HepG2 (cell line): ENCODE results near the gene CDK5RAP2. TPM values are rescaled to one million over a fixed set of nuclear protein-coding genes. Genes with fewer than 3 reads are reported as not detected.
A peak's percentile ranks its signal among the peaks of the same experiment; 100 is the strongest.

Experiments used
- CEBPZ ChIP-seq: IDR thresholded peaks from 2 replicates; pipeline ENCODE4 v1.6.1; 2012; ENCODE audit warnings: low read length, improper control_type of control experiment
- CREB3 ChIP-seq: sonication (generic); formaldehyde crosslinking; IDR thresholded peaks from 2 replicates; pipeline ENCODE4 v1.5.0; 2020; ENCODE audit warnings: missing genetic modification reagents
- ELF1 ChIP-seq: sonication (generic); formaldehyde crosslinking; IDR thresholded peaks from 2 replicates; pipeline ENCODE4 v1.4.0; 2020; ENCODE audit warnings: missing genetic modification reagents
- HBP1 ChIP-seq: IDR thresholded peaks from 2 replicates; pipeline ENCODE4 v1.6.1; 2016; ENCODE audit warnings: low read depth, control low read depth
- SMAD3 ChIP-seq: sonication (generic); formaldehyde crosslinking; IDR thresholded peaks from 2 replicates; pipeline ENCODE4 v1.4.0; 2020; ENCODE audit warnings: missing genetic modification reagents
- TCF7 ChIP-seq: sonication (generic); IDR thresholded peaks from 2 replicates; pipeline ENCODE4 v1.6.1; 2016; ENCODE audit warnings: antibody characterized with exemption, low read depth
- ZBTB46 ChIP-seq: sonication (generic); formaldehyde crosslinking; IDR thresholded peaks from 2 replicates; pipeline ENCODE4 v1.4.0; 2020; ENCODE audit warnings: mild to moderate bottlenecking, missing genetic modification reagents, borderline replicate concordance
- ZNF460 ChIP-seq: sonication (generic); formaldehyde crosslinking; IDR thresholded peaks from 2 replicates; pipeline ENCODE4 v1.5.1; 2020; ENCODE audit warnings: missing genetic modification reagents, mild to moderate bottlenecking, borderline replicate concordance
- ZNF496 ChIP-seq: sonication (generic); formaldehyde crosslinking; IDR thresholded peaks from 2 replicates; pipeline ENCODE4 v1.8.1; 2023; ENCODE audit warnings: mild to moderate bottlenecking, moderate library complexity, missing genetic modification reagents; ENCODE audit not compliant: insufficient replicate concordance
- ZNF543 ChIP-seq: sonication (generic); formaldehyde crosslinking; IDR thresholded peaks from 2 replicates; pipeline ENCODE4 v1.4.0; 2020; ENCODE audit warnings: mild to moderate bottlenecking, missing genetic modification reagents
- ZNF557 ChIP-seq: sonication (generic); formaldehyde crosslinking; IDR thresholded peaks from 2 replicates; pipeline ENCODE4 v1.4.0; 2020; ENCODE audit warnings: missing genetic modification reagents
- ZNF709 ChIP-seq: sonication (generic); formaldehyde crosslinking; IDR thresholded peaks from 2 replicates; pipeline ENCODE4 v1.5.0; 2020; ENCODE audit warnings: mild to moderate bottlenecking, missing genetic modification reagents
- ZXDC ChIP-seq: sonication (generic); formaldehyde crosslinking; IDR thresholded peaks from 2 replicates; pipeline ENCODE4 v1.5.0; 2020; ENCODE audit warnings: mild to moderate bottlenecking, missing genetic modification reagents
- polyA plus RNA-seq, 8 experiments: library from polyadenylated mRNA; depleted of rRNA in 3 of 8; stranded (reverse) in 7 of 8; unstranded in 1 of 8; fragments of >200 nt; fragmentation: Illumina TruSeq in 4 of 8; extraction: Trizol in 4 of 8; gene quantifications; 2 replicates each; pipeline versions ENCODE4 v1.2.1 to v1.2.3, GENCODE V29; 2011 to 2016; ENCODE audit warnings: low read depth in 4 of 8, missing spikeins in 1 of 8, mixed read lengths in 1 of 8; ENCODE audit not compliant: insufficient read depth in 1 of 8
- total RNA-seq, 5 experiments: library from RNA; depleted of rRNA; stranded (reverse); fragments of >200 nt; fragmentation: Illumina TruSeq; extraction: Trizol; gene quantifications; 2 replicates each; pipeline ENCODE4 v1.2.3, GENCODE V29; 2016; ENCODE audit warnings: low read depth in 1 of 5
- TF ChIP-seq, protein P1 (sequence below): sonication (generic); formaldehyde crosslinking; IDR thresholded peaks from 2 replicates; pipeline ENCODE4 v1.4.0; 2020; ENCODE audit warnings: missing genetic modification reagents, borderline replicate concordance

CDK5RAP2 gene
- total and polyA plus RNA-seq, 2 of the 13 experiments (the other 11 are each of a cell fraction or from before 2014, with no cell fraction given) = 31.8 to 42.2 TPM

GRCh38 chr9:120387257-120388002 lies 192.5 kb downstream of the CDK5RAP2 start (continued):
- no peak for TF ChIP-seq CEBPZ
- no peak for TF ChIP-seq ZNF543 (CRISPR knock-in tag)
- TF ChIP-seq ZNF557 (CRISPR knock-in tag) = no peak
- TF ChIP-seq ZBTB46 (CRISPR knock-in tag) = no peak
- no peak for TF ChIP-seq HBP1 (CRISPR knock-in tag)
- no peak for TF ChIP-seq ZNF709 (CRISPR knock-in tag)
- no peak for TF ChIP-seq ZNF460
- peak; percentile 37; the same call in 1 of the 2 replicates for TF ChIP-seq ELF1 (CRISPR knock-in tag)
- TF ChIP-seq TCF7 = no peak
- 0 out of 2 replicates have a peak, but pooled peaks have one; percentile 15 for TF ChIP-seq SMAD3
- no peak for TF ChIP-seq ZXDC (CRISPR knock-in tag)
- TF ChIP-seq CREB3 (CRISPR knock-in tag) = no peak
- TF ChIP-seq ZNF496 (CRISPR knock-in tag) = no peak
- TF ChIP-seq, protein P1, sequence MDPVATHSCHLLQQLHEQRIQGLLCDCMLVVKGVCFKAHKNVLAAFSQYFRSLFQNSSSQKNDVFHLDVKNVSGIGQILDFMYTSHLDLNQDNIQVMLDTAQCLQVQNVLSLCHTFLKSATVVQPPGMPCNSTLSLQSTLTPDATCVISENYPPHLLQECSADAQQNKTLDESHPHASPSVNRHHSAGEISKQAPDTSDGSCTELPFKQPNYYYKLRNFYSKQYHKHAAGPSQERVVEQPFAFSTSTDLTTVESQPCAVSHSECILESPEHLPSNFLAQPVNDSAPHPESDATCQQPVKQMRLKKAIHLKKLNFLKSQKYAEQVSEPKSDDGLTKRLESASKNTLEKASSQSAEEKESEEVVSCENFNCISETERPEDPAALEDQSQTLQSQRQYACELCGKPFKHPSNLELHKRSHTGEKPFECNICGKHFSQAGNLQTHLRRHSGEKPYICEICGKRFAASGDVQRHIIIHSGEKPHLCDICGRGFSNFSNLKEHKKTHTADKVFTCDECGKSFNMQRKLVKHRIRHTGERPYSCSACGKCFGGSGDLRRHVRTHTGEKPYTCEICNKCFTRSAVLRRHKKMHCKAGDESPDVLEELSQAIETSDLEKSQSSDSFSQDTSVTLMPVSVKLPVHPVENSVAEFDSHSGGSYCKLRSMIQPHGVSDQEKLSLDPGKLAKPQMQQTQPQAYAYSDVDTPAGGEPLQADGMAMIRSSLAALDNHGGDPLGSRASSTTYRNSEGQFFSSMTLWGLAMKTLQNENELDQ (CRISPR knock-in tag) = no peak
